WTC11 (cell line): ENCODE measurements around the gene VWA5A. TPM values are rescaled to one million over a fixed set of nuclear protein-coding genes. Genes with fewer than 3 reads are reported as not detected.

ENCODE experiments used
- ATAC-seq: fragments of 200-7000 bp; cut with Tn5 transposase; 2 replicates; pipeline ENCODE4 v1.10.0; 2021; ENCODE audit warnings: mild to moderate bottlenecking, moderate library complexity
- CTCF ChIA-PET: fragments of 300-600 bp; sonication (Branson Sonifier 250); formaldehyde crosslinking; loops from one replicate; lab custom pipeline; 2021; ENCODE audit warnings: antibody characterized with exemption; lab: Charles Lee
- POLR2A ChIA-PET: fragments of 350-600 bp; sonication (Branson Sonifier 250); formaldehyde crosslinking; loops from one replicate; lab custom pipeline; 2021; ENCODE audit warnings: antibody characterized with exemption; lab: Charles Lee
- DNase-seq: peaks from one replicate; pipeline ENCODE4 v3.0.0; 2021; ENCODE audit warnings: low spot score
- H3K27ac Mint-ChIP-seq: 2 replicates; pipeline ENCODE4 v1.8.0; 2021; ENCODE audit warnings: mixed read lengths
- H3K27me3 Mint-ChIP-seq: 2 replicates; pipeline ENCODE4 v1.8.0; 2021; ENCODE audit warnings: low read depth, mild to moderate bottlenecking, moderate library complexity, mixed read lengths
- H3K36me3 Mint-ChIP-seq: 2 replicates; pipeline ENCODE4 v1.8.0; 2021; ENCODE audit warnings: mixed read lengths
- H3K4me1 Mint-ChIP-seq: 2 replicates; pipeline ENCODE4 v1.8.0; 2022; ENCODE audit warnings: mixed read lengths
- H3K4me3 Mint-ChIP-seq: 2 replicates; pipeline ENCODE4 v1.8.0; 2021; ENCODE audit warnings: mild to moderate bottlenecking, moderate library complexity, mixed read lengths
- H3K9me3 Mint-ChIP-seq: 2 replicates; pipeline ENCODE4 v1.8.0; 2021; ENCODE audit warnings: mixed read lengths
- AFF4 ChIP-seq: sonication (generic); formaldehyde crosslinking; IDR thresholded peaks from 2 replicates; pipeline ENCODE4 v1.8.1; 2023; ENCODE audit warnings: mild to moderate bottlenecking, missing genetic modification reagents, borderline replicate concordance
- CDX4 ChIP-seq: fragments of 250-450 bp; sonication (Bioruptor Pico); IDR thresholded peaks from 2 replicates; pipeline ENCODE4 v1.9.0; 2021; ENCODE audit warnings: moderate library complexity, mild to moderate bottlenecking, inconsistent platforms, borderline replicate concordance
- CREB1 ChIP-seq: sonication (generic); formaldehyde crosslinking; IDR thresholded peaks from 2 replicates; pipeline ENCODE4 v1.8.0; 2023; ENCODE audit warnings: mild to moderate bottlenecking, missing genetic modification reagents
- E2F1 ChIP-seq: sonication (generic); formaldehyde crosslinking; IDR thresholded peaks from 2 replicates; pipeline ENCODE4 v1.8.0; 2022; ENCODE audit warnings: mild to moderate bottlenecking, missing genetic modification reagents
- FOXJ3 ChIP-seq: sonication (generic); formaldehyde crosslinking; IDR thresholded peaks from 2 replicates; pipeline ENCODE4 v1.9.0; 2021; ENCODE audit warnings: missing genetic modification reagents, mild to moderate bottlenecking, borderline replicate concordance
- FOXP4 ChIP-seq: sonication (generic); formaldehyde crosslinking; IDR thresholded peaks from 2 replicates; pipeline ENCODE4 v1.8.0; 2022; ENCODE audit warnings: mild to moderate bottlenecking, missing genetic modification reagents
- GABPB1 ChIP-seq: sonication (generic); formaldehyde crosslinking; IDR thresholded peaks from 2 replicates; pipeline ENCODE4 v1.8.1; 2023; ENCODE audit warnings: mild to moderate bottlenecking, missing genetic modification reagents
- IRF1 ChIP-seq: sonication (generic); formaldehyde crosslinking; IDR thresholded peaks from 2 replicates; pipeline ENCODE4 v1.8.0; 2023; ENCODE audit warnings: missing genetic modification reagents
- MXD4 ChIP-seq: fragments of 250-450 bp; sonication (Bioruptor Pico); IDR thresholded peaks from 2 replicates; pipeline ENCODE4 v1.8.0; 2021; ENCODE audit warnings: mild to moderate bottlenecking, moderate library complexity, borderline replicate concordance
- MYBL2 ChIP-seq: sonication (generic); formaldehyde crosslinking; IDR thresholded peaks from 2 replicates; pipeline ENCODE4 v1.8.1; 2023; ENCODE audit warnings: mild to moderate bottlenecking, moderate library complexity, missing genetic modification reagents
- NFYB ChIP-seq: sonication (generic); formaldehyde crosslinking; conservative IDR thresholded peaks from 2 replicates; pipeline ENCODE4 v1.8.0; 2022; ENCODE audit warnings: low read depth, missing genetic modification reagents
- NR3C1 ChIP-seq: sonication (generic); formaldehyde crosslinking; conservative IDR thresholded peaks from 2 replicates; pipeline ENCODE4 v1.8.1; 2023; ENCODE audit warnings: low read depth, mild to moderate bottlenecking, missing genetic modification reagents
- OVOL2 ChIP-seq: fragments of 250-450 bp; sonication (Bioruptor Pico); IDR thresholded peaks from 2 replicates; pipeline ENCODE4 v1.9.0; 2021; ENCODE audit warnings: mild to moderate bottlenecking, borderline replicate concordance
- PRDM15 ChIP-seq: sonication (generic); formaldehyde crosslinking; IDR thresholded peaks from 2 replicates; pipeline ENCODE4 v1.8.0; 2022; ENCODE audit warnings: missing genetic modification reagents
- SP1 ChIP-seq: sonication (generic); formaldehyde crosslinking; conservative IDR thresholded peaks from 2 replicates; pipeline ENCODE4 v1.8.1; 2022; ENCODE audit warnings: missing genetic modification reagents
- ZNF423 ChIP-seq: fragments of 250-450 bp; sonication (Bioruptor Pico); IDR thresholded peaks from 2 replicates; pipeline ENCODE4 v2.1.2; 2022; ENCODE audit warnings: mild to moderate bottlenecking, moderate library complexity
- total RNA-seq: library from RNA; stranded (reverse); gene quantifications from 3 replicates; pipeline ENCODE4 v1.2.3, GENCODE V29; 2021

Gene VWA5A
- total RNA-seq, 1 experiment from 2014 or later: 19.5 TPM

GRCh38 chr11:124143034-124143433 lies 27.8 kb downstream of the VWA5A start:
- Mint-ChIP-seq H3K4me1 (peaks cover 15% of the 10 kb centered on the region), H3K27ac (no peak overlapping the region), H3K36me3 (peaks cover 35% of the 10 kb centered on the region), H3K27me3 (no peaks in the 10 kb centered on the region; the same call in 1 of the 2 replicates), H3K9me3 (peaks cover 22% of the 10 kb centered on the region), H3K4me3 (no peak overlapping the region)
- CTCF ChIA-PET: no interaction called here
- DNase-seq (no peak), ATAC-seq (no peak)
- no peak for TF ChIP-seq OVOL2 (CRISPR knock-in tag)
- TF ChIP-seq MXD4 (CRISPR knock-in tag): no peak
- TF ChIP-seq PRDM15: no peak
- no peak for TF ChIP-seq ZNF423 (CRISPR knock-in tag)
- POLR2A ChIA-PET: no interaction called here

GRCh38 chr11:124147951-124148350 lies 32.7 kb downstream of the VWA5A start:
- ATAC-seq (no peak), DNase-seq (no peak)
- no peak overlapping the region for H3K4me3 Mint-ChIP-seq
- H3K4me1 Mint-ChIP-seq: peaks cover 15% of the 10 kb centered on the region
- POLR2A ChIA-PET: no interaction called here
- H3K27ac Mint-ChIP-seq: no peak overlapping the region
- CTCF ChIA-PET: interaction anchor here (1.0 kb wide), 1 partner anchor 76 kb away, joined by 3 read pairs; no protein-coding TSS in a partner anchor
- H3K36me3 Mint-ChIP-seq: peaks cover 6% of the 10 kb centered on the region; the same call in 1 of the 2 replicates
- TF ChIP-seq CDX4 (CRISPR knock-in tag) (no peak), SP1 (CRISPR knock-in tag) (no peak), NFYB (no peak), MYBL2 (CRISPR knock-in tag) (no peak), CREB1 (CRISPR knock-in tag) (no peak), NR3C1 (CRISPR knock-in tag) (no peak), GABPB1 (CRISPR knock-in tag) (no peak), FOXJ3 (CRISPR knock-in tag) (no peak), IRF1 (CRISPR knock-in tag) (no peak), E2F1 (CRISPR knock-in tag) (no peak), FOXP4 (no peak), AFF4 (CRISPR knock-in tag) (no peak)
- H3K27me3 Mint-ChIP-seq: no peaks in the 10 kb centered on the region
- peaks cover 5% of the 10 kb centered on the region; the same call in 1 of the 2 replicates for H3K9me3 Mint-ChIP-seq
